HepG2 (cell line): Measurements from ENCODE around the gene ARL16. TPM values are rescaled to one million over a fixed set of nuclear protein-coding genes. Genes with fewer than 3 reads are reported as not detected.
A peak's percentile ranks its signal among the peaks of the same experiment; 100 is the strongest.

Experiments
- ETV6 ChIP-seq: sonication (generic); formaldehyde crosslinking; conservative IDR thresholded peaks from 2 replicates; pipeline ENCODE4 v1.4.0; 2020; ENCODE audit warnings: missing genetic modification reagents
- GABPB1 ChIP-seq: IDR thresholded peaks from 2 replicates; pipeline ENCODE4 v1.6.1; 2016; ENCODE audit warnings: mild to moderate bottlenecking, missing genetic modification reagents, moderate library complexity, missing compliant biosample characterization
- GATAD2A ChIP-seq: IDR thresholded peaks from 2 replicates; pipeline ENCODE4 v1.6.1; 2016
- MAFF ChIP-seq: IDR thresholded peaks from 2 replicates; pipeline ENCODE4 v1.6.1; 2011; ENCODE audit warnings: low read depth, low read length, improper control_type of control experiment
- MIXL1 ChIP-seq: IDR thresholded peaks from 2 replicates; pipeline ENCODE4 v1.6.1; 2016
- RBM39 ChIP-seq: fragments of 200-400 bp; formaldehyde crosslinking; IDR thresholded peaks from one replicate; pipeline ENCODE4 v1.6.1; 2018; ENCODE audit warnings: antibody characterized with exemption, mild to moderate bottlenecking, low read depth, low read length; ENCODE audit not compliant: poor library complexity, severe bottlenecking
- RXRA ChIP-seq: sonication (generic); formaldehyde crosslinking; IDR thresholded peaks from 2 replicates; pipeline ENCODE4 v1.5.1; 2020; ENCODE audit warnings: missing genetic modification reagents
- SAP130 ChIP-seq: IDR thresholded peaks from 2 replicates; pipeline ENCODE4 v1.6.1; 2016; ENCODE audit warnings: low read depth
- SNAI1 ChIP-seq: sonication (generic); formaldehyde crosslinking; IDR thresholded peaks from 2 replicates; pipeline ENCODE4 v1.5.0; 2020; ENCODE audit warnings: mild to moderate bottlenecking, missing genetic modification reagents, borderline replicate concordance
- SPEN ChIP-seq: sonication (generic); formaldehyde crosslinking; IDR thresholded peaks from 2 replicates; pipeline ENCODE4 v1.5.1; 2020; ENCODE audit warnings: low read depth, mild to moderate bottlenecking, missing genetic modification reagents
- TAF1 ChIP-seq: sonication (generic); formaldehyde crosslinking; IDR thresholded peaks from 2 replicates; pipeline ENCODE4 v1.4.0; 2020; ENCODE audit warnings: missing genetic modification reagents
- U2AF1 ChIP-seq: fragments of 200-400 bp; formaldehyde crosslinking; optimal IDR thresholded peaks from 2 replicates; pipeline ENCODE3; 2017; ENCODE audit warnings: mild to moderate bottlenecking, low read depth, low read length
- ZFP36L2 ChIP-seq: sonication (generic); formaldehyde crosslinking; IDR thresholded peaks from 2 replicates; pipeline ENCODE4 v1.4.0; 2020; ENCODE audit warnings: missing genetic modification reagents
- ZNF274 ChIP-seq: sonication (generic); formaldehyde crosslinking; IDR thresholded peaks from 2 replicates; pipeline ENCODE4 v1.5.1; 2020; ENCODE audit warnings: mild to moderate bottlenecking, missing genetic modification reagents
- ZNF556 ChIP-seq: sonication (generic); formaldehyde crosslinking; IDR thresholded peaks from 2 replicates; pipeline ENCODE4 v1.4.0; 2020; ENCODE audit warnings: mild to moderate bottlenecking, missing genetic modification reagents, borderline replicate concordance
- ZNF761 ChIP-seq: sonication (generic); formaldehyde crosslinking; conservative IDR thresholded peaks from 2 replicates; pipeline ENCODE4 v1.4.0; 2020; ENCODE audit warnings: mild to moderate bottlenecking, missing genetic modification reagents
- polyA plus RNA-seq, 8 experiments: library from polyadenylated mRNA; depleted of rRNA in 3 of 8; stranded (reverse) in 7 of 8; unstranded in 1 of 8; fragments of >200 nt; fragmentation: Illumina TruSeq in 4 of 8; extraction: Trizol in 4 of 8; gene quantifications; 2 replicates each; pipeline versions ENCODE4 v1.2.1 to v1.2.3, GENCODE V29; 2011 to 2016; ENCODE audit warnings: low read depth in 4 of 8, missing spikeins in 1 of 8, mixed read lengths in 1 of 8; ENCODE audit not compliant: insufficient read depth in 1 of 8
- total RNA-seq, 5 experiments: library from RNA; depleted of rRNA; stranded (reverse); fragments of >200 nt; fragmentation: Illumina TruSeq; extraction: Trizol; gene quantifications; 2 replicates each; pipeline ENCODE4 v1.2.3, GENCODE V29; 2016; ENCODE audit warnings: low read depth in 1 of 5
- TF ChIP-seq, protein P1 (sequence below): sonication (generic); formaldehyde crosslinking; IDR thresholded peaks from 2 replicates; pipeline ENCODE4 v1.8.1; 2022; ENCODE audit warnings: mild to moderate bottlenecking, missing genetic modification reagents
- TF ChIP-seq, protein P2 (sequence below): sonication (generic); formaldehyde crosslinking; IDR thresholded peaks from 2 replicates; pipeline ENCODE4 v1.5.0; 2020; ENCODE audit warnings: mild to moderate bottlenecking, missing genetic modification reagents
- TF ChIP-seq, protein P3 (sequence below): sonication (generic); formaldehyde crosslinking; conservative IDR thresholded peaks from 2 replicates; pipeline ENCODE4 v1.4.0; 2020; ENCODE audit warnings: mild to moderate bottlenecking, missing genetic modification reagents, moderate library complexity
- TF ChIP-seq, protein P4 (sequence below): sonication (generic); formaldehyde crosslinking; IDR thresholded peaks from 2 replicates; pipeline ENCODE4 v1.5.0; 2020; ENCODE audit warnings: missing genetic modification reagents

The ARL16 gene
- total and polyA plus RNA-seq, 2 of the 13 experiments (the other 11 are each of a cell fraction or from before 2014, with no cell fraction given): 20.8 to 30.8 TPM

DNA sequence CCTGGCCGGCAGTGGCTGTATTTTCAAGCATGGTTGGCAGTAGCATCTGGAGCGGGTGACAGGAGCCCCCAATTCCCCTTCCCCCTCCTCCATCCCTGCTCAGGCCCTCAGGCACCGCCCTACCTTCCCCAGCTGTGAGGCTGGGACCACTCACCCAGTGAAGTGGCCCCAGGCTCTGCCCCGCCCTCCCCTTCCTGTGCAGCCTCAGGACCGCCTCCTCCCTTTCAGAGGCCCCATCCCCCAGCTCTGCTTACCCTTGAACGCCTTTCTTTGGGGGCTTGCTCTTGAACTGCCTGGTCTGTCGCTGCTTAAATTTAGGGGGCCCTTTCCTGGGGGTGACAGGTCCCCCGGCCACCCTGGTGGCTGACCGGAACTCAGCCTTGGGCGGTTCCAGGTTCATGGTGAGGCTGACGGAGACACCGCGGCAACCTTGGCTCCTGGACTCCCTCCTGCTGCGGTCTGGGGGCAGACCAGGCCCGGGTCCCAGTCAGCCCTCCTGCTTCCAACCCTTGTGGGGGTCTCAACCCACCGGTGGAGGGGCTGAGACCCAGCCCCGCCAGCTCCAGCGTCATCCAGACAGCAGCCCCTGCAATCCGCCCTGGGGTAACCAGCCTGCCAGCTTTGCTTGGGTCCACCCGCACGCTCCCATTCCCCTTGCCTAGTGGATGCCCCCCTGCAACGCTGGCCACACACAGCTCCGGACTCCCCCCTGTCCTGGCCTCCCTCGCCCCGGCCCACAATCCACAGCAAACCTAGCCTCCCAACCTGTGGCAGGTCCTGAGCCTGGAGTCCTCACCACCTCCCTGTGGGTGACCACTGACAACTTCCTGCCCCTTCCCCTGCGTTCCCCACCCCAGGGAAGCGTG lies 30.5 kb downstream of the ARL16 start (continued):
- 0 out of 2 replicates have a peak, but pooled peaks have one; percentile 19 for TF ChIP-seq ZNF274 (CRISPR knock-in tag)
- TF ChIP-seq ZNF761 (CRISPR knock-in tag): 0 out of 2 replicates have a peak, but pooled peaks have one; percentile 3
- no peak for TF ChIP-seq MIXL1
- TF ChIP-seq SNAI1 (CRISPR knock-in tag): no peak
- TF ChIP-seq U2AF1: no peak
- TF ChIP-seq, protein P1, sequence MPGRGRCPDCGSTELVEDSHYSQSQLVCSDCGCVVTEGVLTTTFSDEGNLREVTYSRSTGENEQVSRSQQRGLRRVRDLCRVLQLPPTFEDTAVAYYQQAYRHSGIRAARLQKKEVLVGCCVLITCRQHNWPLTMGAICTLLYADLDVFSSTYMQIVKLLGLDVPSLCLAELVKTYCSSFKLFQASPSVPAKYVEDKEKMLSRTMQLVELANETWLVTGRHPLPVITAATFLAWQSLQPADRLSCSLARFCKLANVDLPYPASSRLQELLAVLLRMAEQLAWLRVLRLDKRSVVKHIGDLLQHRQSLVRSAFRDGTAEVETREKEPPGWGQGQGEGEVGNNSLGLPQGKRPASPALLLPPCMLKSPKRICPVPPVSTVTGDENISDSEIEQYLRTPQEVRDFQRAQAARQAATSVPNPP (CRISPR knock-in tag): no peak
- TF ChIP-seq GABPB1 (CRISPR knock-in tag): peak; percentile 49; the same call in 1 of the 2 replicates
- peak; percentile 61; the same call in 1 of the 2 replicates for TF ChIP-seq ZNF556 (CRISPR knock-in tag)
- peak; percentile 35 for TF ChIP-seq RBM39
- no peak for TF ChIP-seq ETV6 (CRISPR knock-in tag)
- TF ChIP-seq, protein P2, sequence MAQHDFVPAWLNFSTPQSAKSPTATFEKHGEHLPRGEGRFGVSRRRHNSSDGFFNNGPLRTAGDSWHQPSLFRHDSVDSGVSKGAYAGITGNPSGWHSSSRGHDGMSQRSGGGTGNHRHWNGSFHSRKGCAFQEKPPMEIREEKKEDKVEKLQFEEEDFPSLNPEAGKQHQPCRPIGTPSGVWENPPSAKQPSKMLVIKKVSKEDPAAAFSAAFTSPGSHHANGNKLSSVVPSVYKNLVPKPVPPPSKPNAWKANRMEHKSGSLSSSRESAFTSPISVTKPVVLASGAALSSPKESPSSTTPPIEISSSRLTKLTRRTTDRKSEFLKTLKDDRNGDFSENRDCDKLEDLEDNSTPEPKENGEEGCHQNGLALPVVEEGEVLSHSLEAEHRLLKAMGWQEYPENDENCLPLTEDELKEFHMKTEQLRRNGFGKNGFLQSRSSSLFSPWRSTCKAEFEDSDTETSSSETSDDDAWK (CRISPR knock-in tag): no peak
- TF ChIP-seq RXRA: 0 out of 2 replicates have a peak, but pooled peaks have one; percentile 17
- TF ChIP-seq SAP130: peak; percentile 21; the same call in 1 of the 2 replicates
- TF ChIP-seq, protein P3, sequence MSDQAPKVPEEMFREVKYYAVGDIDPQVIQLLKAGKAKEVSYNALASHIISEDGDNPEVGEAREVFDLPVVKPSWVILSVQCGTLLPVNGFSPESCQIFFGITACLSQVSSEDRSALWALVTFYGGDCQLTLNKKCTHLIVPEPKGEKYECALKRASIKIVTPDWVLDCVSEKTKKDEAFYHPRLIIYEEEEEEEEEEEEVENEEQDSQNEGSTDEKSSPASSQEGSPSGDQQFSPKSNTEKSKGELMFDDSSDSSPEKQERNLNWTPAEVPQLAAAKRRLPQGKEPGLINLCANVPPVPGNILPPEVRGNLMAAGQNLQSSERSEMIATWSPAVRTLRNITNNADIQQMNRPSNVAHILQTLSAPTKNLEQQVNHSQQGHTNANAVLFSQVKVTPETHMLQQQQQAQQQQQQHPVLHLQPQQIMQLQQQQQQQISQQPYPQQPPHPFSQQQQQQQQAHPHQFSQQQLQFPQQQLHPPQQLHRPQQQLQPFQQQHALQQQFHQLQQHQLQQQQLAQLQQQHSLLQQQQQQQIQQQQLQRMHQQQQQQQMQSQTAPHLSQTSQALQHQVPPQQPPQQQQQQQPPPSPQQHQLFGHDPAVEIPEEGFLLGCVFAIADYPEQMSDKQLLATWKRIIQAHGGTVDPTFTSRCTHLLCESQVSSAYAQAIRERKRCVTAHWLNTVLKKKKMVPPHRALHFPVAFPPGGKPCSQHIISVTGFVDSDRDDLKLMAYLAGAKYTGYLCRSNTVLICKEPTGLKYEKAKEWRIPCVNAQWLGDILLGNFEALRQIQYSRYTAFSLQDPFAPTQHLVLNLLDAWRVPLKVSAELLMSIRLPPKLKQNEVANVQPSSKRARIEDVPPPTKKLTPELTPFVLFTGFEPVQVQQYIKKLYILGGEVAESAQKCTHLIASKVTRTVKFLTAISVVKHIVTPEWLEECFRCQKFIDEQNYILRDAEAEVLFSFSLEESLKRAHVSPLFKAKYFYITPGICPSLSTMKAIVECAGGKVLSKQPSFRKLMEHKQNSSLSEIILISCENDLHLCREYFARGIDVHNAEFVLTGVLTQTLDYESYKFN (CRISPR knock-in tag): 0 out of 2 replicates have a peak, but pooled peaks have one; percentile 39
- peak; percentile 33; the same call in 1 of the 2 replicates for TF ChIP-seq TAF1
- no peak for TF ChIP-seq ZFP36L2
- TF ChIP-seq SPEN (CRISPR knock-in tag): no peak
- TF ChIP-seq, protein P4, sequence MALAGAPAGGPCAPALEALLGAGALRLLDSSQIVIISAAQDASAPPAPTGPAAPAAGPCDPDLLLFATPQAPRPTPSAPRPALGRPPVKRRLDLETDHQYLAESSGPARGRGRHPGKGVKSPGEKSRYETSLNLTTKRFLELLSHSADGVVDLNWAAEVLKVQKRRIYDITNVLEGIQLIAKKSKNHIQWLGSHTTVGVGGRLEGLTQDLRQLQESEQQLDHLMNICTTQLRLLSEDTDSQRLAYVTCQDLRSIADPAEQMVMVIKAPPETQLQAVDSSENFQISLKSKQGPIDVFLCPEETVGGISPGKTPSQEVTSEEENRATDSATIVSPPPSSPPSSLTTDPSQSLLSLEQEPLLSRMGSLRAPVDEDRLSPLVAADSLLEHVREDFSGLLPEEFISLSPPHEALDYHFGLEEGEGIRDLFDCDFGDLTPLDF (CRISPR knock-in tag): no peak
- TF ChIP-seq GATAD2A (CRISPR knock-in tag): 0 out of 2 replicates have a peak, but pooled peaks have one; percentile 8
- no peak for TF ChIP-seq MAFF
